ENCODE data around the gene TRPC1. TPM values are rescaled to one million over a fixed set of nuclear protein-coding genes. Genes with fewer than 3 reads are reported as not detected.

TRPC1 gene
- polyA plus RNA-seq, 2 of the 4 experiments (the other 2 are of a cell fraction): 10.3 to 32.2 TPM

- TF ChIP-seq CTCF (IDR thresholded peaks at IDR 0.05) (no peak), CBX8 (IDR thresholded peaks at IDR 0.05) (no peak), ZFP36 (IDR thresholded peaks at IDR 0.05; ENCODE audit: borderline replicate concordance, partially characterized antibody) (no peak), POLR2AphosphoS2 (conservative IDR thresholded peaks at IDR 0.05; ENCODE audit: low read length) (no peak), HOXB13 (CRISPR knock-in tag; IDR thresholded peaks at IDR 0.05; ENCODE audit: low read depth) (no peak), RFX5 (IDR thresholded peaks at IDR 0.05) (no peak), CBX2 (IDR thresholded peaks at IDR 0.05; ENCODE audit: borderline replicate concordance, low read depth) (no peak), RCOR1 (IDR thresholded peaks at IDR 0.05; ENCODE audit: low read depth, low read length) (no peak), ZSCAN20 (CRISPR knock-in tag; IDR thresholded peaks at IDR 0.05) (no peak), ZC3H11A (IDR thresholded peaks at IDR 0.05) (no peak), JUNB (IDR thresholded peaks at IDR 0.05) (no peak), FOXS1 (CRISPR knock-in tag; IDR thresholded peaks at IDR 0.05) (no peak), JUN (IDR thresholded peaks at IDR 0.05) (peak in 1 of 2 experiments; percentile 35; a peak in 1 of 5 replicates), HEYL (CRISPR knock-in tag; IDR thresholded peaks at IDR 0.05) (no peak), RNF2 (IDR thresholded peaks at IDR 0.05; ENCODE audit: borderline replicate concordance, low read depth) (no peak), ESRRA (IDR thresholded peaks at IDR 0.05; ENCODE audit: borderline replicate concordance, low read length) (no peak), ELK1 (IDR thresholded peaks at IDR 0.05; ENCODE audit: low read depth, low read length) (no peak), TP53 (CRISPR knock-in tag; IDR thresholded peaks at IDR 0.05) (no peak), HOXB5 (CRISPR knock-in tag; IDR thresholded peaks at IDR 0.05) (no peak)
These were observed 84.5 kb downstream of the TRPC1 start (continued) for GRCh38 chr3:142808103-142808917.

GRCh38 chr3:142809259-142809658 lies 85.4 kb downstream of the TRPC1 start:
- WGBS (ENCODE audit: missing lambda C conversion rate): 94% methylated on average over 3 of the region's 3 CpGs
- DNase-seq (ENCODE audit: low read depth in 1 of 2, low spot score in 1 of 2) (no peak), FAIRE-seq (no peak), ATAC-seq (no peak)
- ChIA-PET CTCF (interaction anchor here (0.8 to 4.7 kb wide), 8 partner anchors 8 to 222 kb away, joined by 3 to 33 read pairs (median 4); partner anchors contain the start of gene TRPC1), POLR2A (no interaction called here)
- no peak for TF ChIP-seq RAD21 (conservative IDR thresholded peaks at IDR 0.05 in 1 of 2, IDR thresholded peaks at IDR 0.05 in 1 of 2)
- no peak for TF ChIP-seq POLR2A (IDR thresholded peaks at IDR 0.05; ENCODE audit: low read length)
- TF ChIP-seq CTCF (IDR thresholded peaks at IDR 0.05): no peak
- no peak for TF ChIP-seq E2F6 (IDR thresholded peaks at IDR 0.05; ENCODE audit: borderline replicate concordance, low read depth)
- TF ChIP-seq RCOR1 (IDR thresholded peaks at IDR 0.05; ENCODE audit: low read depth, low read length): no peak
- TF ChIP-seq MAFK (IDR thresholded peaks at IDR 0.05; ENCODE audit: partially characterized antibody): no peak
- TF ChIP-seq ESRRA (IDR thresholded peaks at IDR 0.05; ENCODE audit: borderline replicate concordance, low read length): no peak
- TF ChIP-seq TP53 (CRISPR knock-in tag; IDR thresholded peaks at IDR 0.05): no peak
- TF ChIP-seq GATA3 (IDR thresholded peaks at IDR 0.05; ENCODE audit: borderline replicate concordance): no peak
- TF ChIP-seq HES2 (IDR thresholded peaks at IDR 0.05): no peak
- no peak for TF ChIP-seq CBX8 (IDR thresholded peaks at IDR 0.05)
- Histone ChIP-seq H3K27ac (peak overlapping the region in 1 of 2 experiments; percentile 81; a peak in 3 of 6 replicates), H3K4me2 (no peak overlapping the region), H3K4me1 (peaks cover 13% of the 10 kb centered on the region; the same call in 2 of the 3 replicates), H3K9me3 (no peaks in the 10 kb centered on the region), H3K4me3 (no peak overlapping the region)

Measured in A549 (cell line).